Measurements from ENCODE around the gene APOE. TPM values are rescaled to one million over a fixed set of nuclear protein-coding genes. Genes with fewer than 3 reads are reported as not detected.

The APOE gene
- total and polyA plus RNA-seq, 9 of the 15 experiments (the other 6 are each of a cell fraction or from before 2014, with no cell fraction given) = 0.14 to 180 (median 58.1) TPM; not detected in 1

- TF ChIP-seq, protein P1, sequence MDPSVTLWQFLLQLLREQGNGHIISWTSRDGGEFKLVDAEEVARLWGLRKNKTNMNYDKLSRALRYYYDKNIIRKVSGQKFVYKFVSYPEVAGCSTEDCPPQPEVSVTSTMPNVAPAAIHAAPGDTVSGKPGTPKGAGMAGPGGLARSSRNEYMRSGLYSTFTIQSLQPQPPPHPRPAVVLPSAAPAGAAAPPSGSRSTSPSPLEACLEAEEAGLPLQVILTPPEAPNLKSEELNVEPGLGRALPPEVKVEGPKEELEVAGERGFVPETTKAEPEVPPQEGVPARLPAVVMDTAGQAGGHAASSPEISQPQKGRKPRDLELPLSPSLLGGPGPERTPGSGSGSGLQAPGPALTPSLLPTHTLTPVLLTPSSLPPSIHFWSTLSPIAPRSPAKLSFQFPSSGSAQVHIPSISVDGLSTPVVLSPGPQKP (CRISPR knock-in tag; IDR thresholded peaks at IDR 0.05) = no peak
- TF ChIP-seq NR0B1 (IDR thresholded peaks at IDR 0.05; ENCODE audit: partially characterized antibody) (no peak), CTCFL (IDR thresholded peaks at IDR 0.05; ENCODE audit: borderline replicate concordance, insufficient read depth, low read depth, low read length, poor library complexity, severe bottlenecking) (no peak), STAT5A (IDR thresholded peaks at IDR 0.05; ENCODE audit: borderline replicate concordance, low read length) (no peak; the same call in 1 of the 2 replicates), TEAD1 (CRISPR knock-in tag; IDR thresholded peaks at IDR 0.05) (no peak; a peak in 1 of 4 replicates), SMARCE1 (IDR thresholded peaks at IDR 0.05) (no peak), YBX1 (IDR thresholded peaks at IDR 0.05) (no peak), ZZZ3 (IDR thresholded peaks at IDR 0.05) (no peak), NKRF (IDR thresholded peaks at IDR 0.05; ENCODE audit: borderline replicate concordance) (peak; percentile 100; the same call in 1 of the 2 replicates), MEIS2 (IDR thresholded peaks at IDR 0.05; ENCODE audit: partially characterized antibody) (peak; percentile 53), ATF3 (IDR thresholded peaks at IDR 0.05) (no peak), ATF3 (CRISPR knock-in tag; conservative IDR thresholded peaks at IDR 0.05) (no peak; the same call in 1 of the 2 replicates), GTF2A2 (tag; IDR thresholded peaks at IDR 0.05) (no peak)
- TF ChIP-seq, protein P2, sequence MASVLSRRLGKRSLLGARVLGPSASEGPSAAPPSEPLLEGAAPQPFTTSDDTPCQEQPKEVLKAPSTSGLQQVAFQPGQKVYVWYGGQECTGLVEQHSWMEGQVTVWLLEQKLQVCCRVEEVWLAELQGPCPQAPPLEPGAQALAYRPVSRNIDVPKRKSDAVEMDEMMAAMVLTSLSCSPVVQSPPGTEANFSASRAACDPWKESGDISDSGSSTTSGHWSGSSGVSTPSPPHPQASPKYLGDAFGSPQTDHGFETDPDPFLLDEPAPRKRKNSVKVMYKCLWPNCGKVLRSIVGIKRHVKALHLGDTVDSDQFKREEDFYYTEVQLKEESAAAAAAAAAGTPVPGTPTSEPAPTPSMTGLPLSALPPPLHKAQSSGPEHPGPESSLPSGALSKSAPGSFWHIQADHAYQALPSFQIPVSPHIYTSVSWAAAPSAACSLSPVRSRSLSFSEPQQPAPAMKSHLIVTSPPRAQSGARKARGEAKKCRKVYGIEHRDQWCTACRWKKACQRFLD (CRISPR knock-in tag; IDR thresholded peaks at IDR 0.05) = no peak
- TF ChIP-seq, protein P3, sequence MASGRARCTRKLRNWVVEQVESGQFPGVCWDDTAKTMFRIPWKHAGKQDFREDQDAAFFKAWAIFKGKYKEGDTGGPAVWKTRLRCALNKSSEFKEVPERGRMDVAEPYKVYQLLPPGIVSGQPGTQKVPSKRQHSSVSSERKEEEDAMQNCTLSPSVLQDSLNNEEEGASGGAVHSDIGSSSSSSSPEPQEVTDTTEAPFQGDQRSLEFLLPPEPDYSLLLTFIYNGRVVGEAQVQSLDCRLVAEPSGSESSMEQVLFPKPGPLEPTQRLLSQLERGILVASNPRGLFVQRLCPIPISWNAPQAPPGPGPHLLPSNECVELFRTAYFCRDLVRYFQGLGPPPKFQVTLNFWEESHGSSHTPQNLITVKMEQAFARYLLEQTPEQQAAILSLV (tag; IDR thresholded peaks at IDR 0.05) = no peak
- TF ChIP-seq, protein P4, sequence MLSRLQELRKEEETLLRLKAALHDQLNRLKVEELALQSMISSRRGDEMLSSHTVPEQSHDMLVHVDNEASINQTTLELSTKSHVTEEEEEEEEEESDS (CRISPR knock-in tag; IDR thresholded peaks at IDR 0.05) = no peak
These were observed 15.1 kb upstream of the APOE start (continued) for GRCh38 chr19:44890366-44891015.
